ENCODE data around the gene NRIP3.

GRCh38 chr11:9047964-9048523 is 44.2 kb upstream of the NRIP3 start:
- no peak for TF ChIP-seq CTCF (IDR thresholded peaks at IDR 0.05; ENCODE audit: low read depth, low read length)
- no peak for TF ChIP-seq POLR2A (IDR thresholded peaks at IDR 0.05; ENCODE audit: extremely low read depth, insufficient read length)

Measured in NB4 (cell line).